ENCODE data around the gene VPS25.
"Not testable (repeated sequence)": the region's sequence is repeated elsewhere in the genome, so short reads cannot be mapped to it uniquely, and the experiment has no call there.

The VPS25 gene

DNA sequence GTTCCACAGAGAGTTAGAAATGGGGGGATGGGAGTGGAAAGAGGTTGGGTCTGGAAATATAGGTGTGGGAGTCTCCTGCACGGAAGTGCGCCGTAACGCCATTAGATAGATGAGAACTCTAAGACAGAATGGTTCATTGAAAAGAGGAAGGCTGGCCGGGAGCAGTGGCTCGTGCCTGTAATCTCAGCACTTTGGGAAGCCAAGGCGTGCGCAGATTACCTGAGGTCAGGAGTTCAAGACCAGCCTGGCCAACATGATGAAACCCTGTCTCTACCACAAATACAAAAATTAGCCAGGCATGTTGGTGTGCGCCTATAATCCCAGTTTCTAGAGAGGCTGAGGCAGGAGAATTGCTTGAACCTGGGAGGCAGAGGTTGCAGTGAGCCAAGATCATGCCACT, 5.2 kb upstream of the VPS25 start:
- not testable (repeated sequence) for DNase-seq (ENCODE audit: low spot score)

DNA sequence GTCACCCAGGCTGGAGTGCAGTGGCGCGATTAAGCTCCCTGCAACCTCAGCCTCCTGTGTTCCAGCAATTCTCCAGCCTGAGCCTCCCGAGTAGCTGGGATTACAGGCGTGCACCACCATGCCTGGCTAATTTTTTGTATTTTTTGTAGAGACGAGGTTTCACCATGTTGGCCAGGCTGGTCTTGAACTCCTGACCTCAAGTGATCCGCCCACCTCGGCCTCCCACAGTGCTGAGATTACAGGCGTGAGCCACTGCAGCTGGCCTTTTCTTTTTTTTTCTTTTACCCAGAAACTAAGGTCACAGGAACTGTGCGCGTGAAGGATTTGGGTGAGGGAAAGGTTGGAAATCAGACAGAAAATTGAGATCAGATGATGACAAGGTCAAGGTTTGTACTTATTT, 3.3 kb upstream of the VPS25 start:
- not testable (repeated sequence) for DNase-seq (ENCODE audit: low spot score)

DNA sequence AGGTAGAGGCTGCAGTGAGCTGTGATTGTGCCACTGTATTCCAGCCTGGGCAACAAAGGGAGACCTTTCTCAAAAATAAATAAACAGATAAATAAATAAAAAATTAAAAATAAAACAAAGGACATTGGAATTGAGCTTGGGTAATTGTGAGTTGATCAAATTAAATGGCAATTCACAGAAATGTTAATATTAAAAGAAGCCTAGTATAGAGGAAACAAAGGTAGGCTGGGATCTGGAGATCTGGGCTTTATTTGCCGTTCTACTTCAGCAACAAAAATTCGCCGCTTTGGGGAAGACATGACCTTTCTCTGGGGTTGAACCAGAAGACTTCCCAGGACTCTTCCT, 332 bp upstream of the VPS25 start:
- no peak for DNase-seq (ENCODE audit: low spot score)

DNA sequence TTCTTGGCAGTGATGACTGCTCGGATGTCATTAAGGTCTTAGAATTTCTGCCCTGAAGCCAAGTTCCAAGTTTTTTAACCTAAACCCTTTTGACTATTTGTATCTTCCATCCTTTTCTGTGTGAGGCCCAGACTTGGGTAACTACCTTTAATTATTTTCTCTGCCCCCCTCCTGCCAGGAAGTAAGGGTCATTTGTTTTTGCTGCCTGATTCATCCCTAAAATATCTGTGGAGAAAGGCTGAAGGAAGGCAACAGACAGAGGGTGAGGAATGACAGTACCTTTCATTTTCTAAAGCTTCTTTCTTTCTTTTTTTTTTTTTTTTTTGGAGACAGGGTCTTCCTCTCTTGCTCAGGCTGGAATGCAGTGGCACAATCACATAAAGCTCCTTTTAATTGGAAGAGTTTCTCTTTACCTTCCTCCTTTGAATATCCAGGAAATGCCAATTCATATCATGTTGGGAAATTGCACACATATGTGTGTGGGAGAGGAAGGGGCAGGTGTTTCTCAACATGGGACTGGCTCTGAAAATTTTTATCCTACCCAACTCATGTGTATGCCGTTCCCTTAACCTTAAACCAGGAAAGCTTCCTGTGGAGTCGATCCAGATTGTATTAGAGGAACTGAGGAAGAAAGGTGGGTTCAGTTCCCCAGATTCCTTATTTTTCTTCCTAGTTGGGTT, 957 bp downstream of the VPS25 start:
- DNase-seq (ENCODE audit: low spot score), result no peak

DNA sequence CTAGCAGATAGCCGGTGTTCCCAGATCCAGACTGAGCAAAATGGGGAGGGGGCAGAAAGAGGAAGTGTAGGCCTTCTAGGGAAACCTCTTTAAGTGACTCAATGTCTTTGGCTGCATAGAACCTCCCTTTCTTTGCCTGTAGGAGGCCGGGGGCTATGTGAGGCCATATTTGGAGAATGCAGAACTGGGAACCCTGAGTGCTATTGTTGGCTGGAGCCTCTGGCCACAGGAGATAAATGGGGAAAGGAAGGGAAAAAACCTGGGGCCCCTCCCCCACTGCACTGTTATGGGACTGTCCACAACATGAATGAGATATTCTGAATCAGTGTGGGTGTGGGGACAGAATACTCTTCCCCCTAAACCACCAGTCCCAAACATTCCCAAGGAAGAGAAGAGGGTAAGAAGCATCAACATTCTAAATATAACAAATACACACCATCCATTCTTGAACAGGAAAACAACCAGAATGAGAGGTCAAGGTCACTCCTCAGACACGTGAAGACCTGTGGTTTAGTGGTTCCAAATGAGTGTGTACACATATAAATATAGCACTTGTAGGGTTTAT, 2.4 kb downstream of the VPS25 start:
- no peak for DNase-seq (ENCODE audit: low spot score)

DNA sequence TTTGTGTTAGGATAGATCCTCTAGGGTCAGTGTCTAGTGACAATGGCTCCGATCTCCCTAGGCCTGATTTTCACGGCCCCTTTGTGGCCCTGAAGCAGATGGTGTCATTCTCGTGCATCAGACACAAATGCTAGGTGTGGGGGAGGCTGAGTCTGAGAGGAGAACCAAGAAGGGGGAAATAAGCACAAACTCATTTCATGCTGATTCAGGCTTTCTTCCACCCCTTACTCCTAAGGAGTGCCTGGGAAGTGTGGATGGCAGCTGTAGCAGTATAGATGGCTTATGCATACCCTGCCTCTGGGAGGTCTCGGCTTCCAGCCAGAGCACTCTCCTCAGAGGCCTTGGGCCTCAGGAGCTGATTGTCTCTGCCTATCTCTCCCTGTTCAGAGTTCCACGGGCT, 5.3 kb downstream of the VPS25 start:
- no peak for DNase-seq (ENCODE audit: low spot score)

DNA sequence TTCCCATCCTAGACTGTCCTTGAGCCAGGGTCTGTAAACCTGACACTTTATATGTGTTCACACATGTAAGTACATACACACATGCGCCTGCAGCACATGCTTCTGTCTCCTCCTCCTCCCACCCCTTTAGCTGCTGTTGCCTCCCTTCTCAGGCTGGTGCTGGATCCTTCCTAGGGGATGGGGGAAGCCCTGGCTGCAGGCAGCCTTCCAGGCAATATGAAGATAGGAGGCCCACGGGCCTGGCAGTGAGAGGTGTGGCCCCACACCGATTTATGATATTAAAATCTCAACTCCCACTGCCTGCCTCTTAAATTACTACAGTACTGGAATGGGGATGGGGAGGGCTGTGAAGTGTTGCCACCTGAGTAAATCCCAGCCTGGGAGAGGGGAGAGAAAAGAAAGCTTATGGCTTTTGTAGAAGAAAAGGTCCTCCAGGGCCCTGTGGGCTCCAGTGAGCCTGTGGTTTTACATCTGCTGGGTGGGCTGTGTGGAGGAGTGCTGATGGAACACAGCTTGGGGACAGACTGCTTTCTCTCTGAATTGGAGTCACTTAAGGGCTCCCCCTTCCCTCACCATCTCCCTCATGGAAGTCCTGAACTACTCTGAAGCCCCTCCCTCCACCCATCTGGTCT, 6.2 kb downstream of the VPS25 start:
- no peak for DNase-seq (ENCODE audit: low spot score)

DNA sequence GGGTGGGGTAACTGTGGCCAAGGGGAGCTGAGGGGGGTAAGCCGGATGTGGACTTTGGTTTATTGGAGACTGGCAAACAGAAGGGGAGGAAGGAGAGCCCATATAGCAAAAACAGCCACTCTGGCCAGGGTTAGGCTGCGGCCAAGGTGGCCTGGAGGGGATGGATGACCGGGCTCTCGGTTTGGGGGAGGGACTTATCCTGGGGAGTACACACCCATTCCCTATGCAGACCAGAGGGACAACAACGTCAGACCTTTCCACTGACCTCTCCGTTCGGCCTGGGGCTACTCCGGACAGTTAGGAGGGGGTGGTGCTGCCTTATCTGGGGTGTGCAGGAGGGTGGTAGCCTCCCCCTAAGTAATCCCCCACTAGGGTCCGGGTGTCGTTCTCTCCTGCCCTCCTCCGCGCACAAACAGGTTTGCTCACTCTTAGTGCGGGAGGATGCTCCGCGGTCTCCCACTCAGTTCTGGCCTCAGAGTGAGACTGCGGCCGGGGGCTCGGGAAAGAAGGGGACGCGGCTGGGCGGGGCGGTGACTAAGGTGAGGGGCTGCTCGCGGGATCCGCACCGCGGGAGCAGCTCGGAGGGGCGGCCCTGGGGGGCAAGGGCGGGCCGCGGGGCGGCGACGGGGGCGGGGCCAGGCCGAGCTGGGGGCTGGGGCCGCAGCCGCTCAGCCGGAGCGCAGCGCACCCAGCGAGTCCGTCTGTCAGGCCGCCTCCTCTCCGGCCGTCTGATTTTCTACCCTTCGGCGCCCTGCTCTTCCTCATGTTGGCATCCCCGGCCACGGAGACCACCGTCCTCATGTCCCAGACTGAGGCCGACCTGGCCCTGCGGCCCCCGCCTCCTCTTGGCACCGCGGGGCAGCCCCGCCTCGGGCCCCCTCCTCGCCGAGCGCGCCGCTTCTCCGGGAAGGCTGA, 6.9 kb downstream of the VPS25 start, which contains the start of gene WNK4:
Gene WNK4 (plus strand): TSS at position 675 of the 915 bp plus-strand sequence. CDS start 89 bp downstream, at position 764.
- DNase-seq (ENCODE audit: low spot score), result no peak

DNA sequence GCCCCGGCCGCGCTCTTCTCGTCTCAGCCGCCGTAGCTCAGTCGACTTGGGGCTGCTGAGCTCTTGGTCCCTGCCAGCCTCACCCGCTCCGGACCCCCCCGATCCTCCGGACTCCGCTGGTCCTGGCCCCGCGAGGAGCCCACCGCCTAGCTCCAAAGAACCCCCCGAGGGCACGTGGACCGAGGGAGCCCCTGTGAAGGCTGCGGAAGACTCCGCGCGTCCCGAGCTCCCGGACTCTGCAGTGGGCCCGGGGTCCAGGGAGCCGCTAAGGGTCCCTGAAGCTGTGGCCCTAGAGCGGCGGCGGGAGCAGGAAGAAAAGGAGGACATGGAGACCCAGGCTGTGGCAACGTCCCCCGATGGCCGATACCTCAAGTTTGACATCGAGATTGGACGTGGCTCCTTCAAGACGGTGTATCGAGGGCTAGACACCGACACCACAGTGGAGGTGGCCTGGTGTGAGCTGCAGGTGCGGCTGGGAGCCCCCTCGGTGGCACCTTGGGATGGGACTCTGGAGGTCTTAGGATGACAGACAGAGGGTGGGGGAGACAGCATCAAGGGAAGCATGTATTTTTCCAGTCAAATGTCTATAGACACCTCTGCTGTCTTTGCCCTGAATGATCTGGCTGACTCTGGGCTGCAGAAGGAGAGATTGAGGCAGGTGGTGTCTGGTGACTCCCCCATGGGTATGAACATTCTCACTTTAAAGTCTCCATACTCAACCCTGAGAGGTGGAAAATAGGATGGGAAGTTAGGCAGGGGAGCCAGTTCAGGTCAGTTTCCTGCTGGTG, 7.8 kb downstream of the VPS25 start:
- no peak for DNase-seq (ENCODE audit: low spot score)

DNA sequence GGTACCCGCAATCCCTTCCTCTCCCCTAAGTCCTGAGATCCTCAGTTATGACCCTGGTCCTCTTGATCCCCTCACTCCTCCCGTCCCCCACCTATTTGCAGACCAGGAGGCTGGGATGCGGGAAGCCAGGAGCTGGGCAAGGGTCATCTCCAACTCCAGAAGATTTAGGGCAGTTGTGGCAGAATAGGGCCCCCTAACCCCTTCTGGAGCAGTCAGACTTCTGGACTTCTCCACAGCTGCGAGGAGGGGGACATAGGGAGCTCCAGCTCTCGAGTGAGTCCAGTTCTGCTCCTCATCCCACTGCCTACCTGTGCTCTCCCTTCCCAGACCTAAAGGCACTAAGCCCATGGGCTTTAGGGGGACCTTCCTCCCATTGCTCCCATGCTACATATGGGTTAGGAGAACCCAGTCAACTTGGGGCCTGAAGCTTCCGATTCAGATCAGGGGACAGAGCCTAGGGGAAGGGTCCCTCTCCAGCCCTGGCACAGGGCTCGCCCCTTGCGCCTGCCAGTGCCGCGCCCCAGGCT, 8.5 kb downstream of the VPS25 start:
- DNase-seq (ENCODE audit: low spot score), result no peak

DNA sequence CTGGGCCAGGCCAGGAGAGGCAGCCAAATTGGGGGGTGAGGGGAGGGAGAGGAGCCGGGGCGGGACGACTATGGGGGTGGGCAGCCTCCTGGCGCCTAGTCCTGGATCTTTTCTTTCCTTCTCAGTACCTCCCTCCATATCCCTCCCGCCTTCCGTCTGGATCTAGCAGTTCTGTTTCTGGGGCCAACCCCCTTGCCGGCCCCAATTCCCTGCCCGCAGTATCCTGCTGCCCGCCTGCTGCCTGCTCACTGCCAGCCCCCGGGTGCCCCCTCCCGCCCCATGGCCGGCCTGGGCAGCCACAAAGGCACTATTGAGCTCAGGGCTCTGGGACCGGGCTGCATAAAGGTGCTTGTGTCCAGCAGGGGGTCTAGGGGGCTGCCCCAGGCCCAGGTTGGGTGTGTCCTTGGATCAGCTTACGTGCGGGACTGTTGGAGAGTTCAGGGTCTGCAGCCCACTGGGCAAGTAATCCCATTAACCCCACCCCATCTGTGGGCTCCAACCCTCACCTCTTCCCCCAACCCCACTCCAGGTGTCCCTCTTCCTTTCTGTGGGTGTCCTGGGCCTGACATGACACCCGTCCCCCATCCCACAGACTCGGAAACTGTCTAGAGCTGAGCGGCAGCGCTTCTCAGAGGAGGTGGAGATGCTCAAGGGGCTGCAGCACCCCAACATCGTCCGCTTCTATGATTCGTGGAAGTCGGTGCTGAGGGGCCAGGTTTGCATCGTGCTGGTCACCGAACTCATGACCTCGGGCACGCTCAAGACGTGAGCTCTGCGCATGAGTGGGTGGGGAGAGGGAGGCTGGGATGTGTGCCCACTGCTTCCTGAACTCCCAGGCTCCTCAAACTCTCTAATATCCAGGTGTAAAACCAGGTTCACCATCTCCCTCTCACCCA, 9.2 kb downstream of the VPS25 start:
- DNase-seq (ENCODE audit: low spot score), result no peak

DNA sequence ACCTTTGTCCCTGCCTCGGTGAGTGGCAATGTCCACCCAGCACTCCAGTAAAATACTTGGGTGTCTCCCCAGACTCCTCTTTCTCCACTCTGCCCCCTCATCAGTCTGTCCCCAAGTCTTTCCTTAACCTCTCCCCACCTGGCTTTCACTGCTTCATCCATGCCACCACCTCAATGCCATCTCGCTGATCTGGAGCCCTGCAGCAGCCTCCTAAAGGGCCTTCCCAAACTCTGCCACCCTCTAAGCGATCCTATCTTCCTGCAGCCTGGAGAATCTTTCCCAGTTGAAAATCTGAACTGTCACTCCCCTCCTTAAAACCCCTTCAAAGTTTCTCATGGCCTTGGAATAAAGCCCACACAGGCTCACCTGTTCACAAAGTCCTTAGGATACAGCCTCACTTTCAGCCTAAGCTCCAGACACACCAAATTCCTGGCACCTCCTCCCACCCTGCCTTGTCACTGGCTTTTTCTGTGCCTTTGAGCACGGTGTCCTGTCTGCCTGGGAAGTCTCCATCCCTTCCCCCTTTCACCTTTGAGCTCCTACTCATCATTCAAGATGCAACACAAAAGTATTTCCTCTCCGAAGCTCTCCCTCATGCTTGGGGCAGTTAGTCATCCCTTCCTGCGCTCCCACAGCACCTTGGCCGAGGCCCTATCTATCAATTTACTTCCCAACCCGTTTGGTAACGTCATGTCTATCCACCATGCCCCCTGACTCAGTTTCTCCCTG, 10.0 kb downstream of the VPS25 start:
- no peak for DNase-seq (ENCODE audit: low spot score)

DNA sequence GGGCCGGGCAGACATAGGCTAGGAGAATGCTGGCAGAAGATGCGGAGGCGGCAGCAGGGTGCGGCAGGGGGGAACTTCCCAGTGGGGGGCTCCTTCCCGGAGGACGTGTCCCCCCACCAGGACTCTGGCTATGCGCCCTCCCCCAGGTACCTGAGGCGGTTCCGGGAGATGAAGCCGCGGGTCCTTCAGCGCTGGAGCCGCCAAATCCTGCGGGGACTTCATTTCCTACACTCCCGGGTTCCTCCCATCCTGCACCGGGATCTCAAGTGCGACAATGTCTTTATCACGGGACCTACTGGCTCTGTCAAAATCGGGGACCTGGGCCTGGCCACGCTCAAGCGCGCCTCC, 10.5 kb downstream of the VPS25 start:
- no peak for DNase-seq (ENCODE audit: low spot score)

DNA sequence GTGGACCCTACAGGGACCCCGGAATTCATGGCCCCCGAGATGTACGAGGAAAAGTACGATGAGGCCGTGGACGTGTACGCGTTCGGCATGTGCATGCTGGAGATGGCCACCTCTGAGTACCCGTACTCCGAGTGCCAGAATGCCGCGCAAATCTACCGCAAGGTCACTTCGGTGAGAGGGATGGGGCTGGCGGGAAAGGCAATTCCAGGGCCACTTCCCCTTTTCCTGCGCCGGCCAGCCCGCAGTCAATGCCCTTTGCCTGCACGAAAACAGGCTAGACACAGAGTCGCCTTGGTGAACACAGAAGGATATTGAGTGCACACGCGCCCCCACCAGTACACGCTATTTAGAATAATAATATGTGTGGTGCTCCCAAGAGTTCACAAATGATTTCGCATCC, 11.2 kb downstream of the VPS25 start:
- no peak for DNase-seq (ENCODE audit: low spot score)

DNA sequence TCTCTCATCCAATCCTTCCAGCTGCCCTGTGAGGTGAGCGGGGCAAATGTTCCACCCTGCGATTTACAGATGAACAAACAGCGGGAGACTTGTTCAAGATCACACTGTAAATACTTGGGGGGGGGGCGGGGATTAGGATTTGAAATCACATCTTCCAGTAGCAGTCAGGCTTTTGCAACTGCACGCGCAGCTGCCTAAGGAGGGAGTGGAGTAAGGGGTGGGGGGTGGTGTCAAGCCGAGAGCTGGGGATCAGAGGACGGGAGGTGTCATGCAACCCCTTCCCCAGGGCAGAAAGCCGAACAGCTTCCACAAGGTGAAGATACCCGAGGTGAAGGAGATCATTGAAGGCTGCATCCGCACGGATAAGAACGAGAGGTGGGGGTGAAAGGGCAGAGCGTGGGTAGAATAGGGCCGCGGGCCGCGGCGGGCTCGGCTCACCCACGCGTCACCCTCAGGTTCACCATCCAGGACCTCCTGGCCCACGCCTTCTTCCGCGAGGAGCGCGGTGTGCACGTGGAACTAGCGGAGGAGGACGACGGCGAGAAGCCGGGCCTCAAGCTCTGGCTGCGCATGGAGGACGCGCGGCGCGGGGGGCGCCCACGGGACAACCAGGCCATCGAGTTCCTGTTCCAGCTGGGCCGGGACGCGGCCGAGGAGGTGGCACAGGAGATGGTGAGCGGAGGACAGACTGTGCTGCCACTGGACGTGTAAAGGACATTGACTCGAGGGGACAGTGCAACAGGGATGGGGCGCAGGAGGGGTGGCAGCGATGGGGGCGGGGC, 11.8 kb downstream of the VPS25 start:
- no peak for DNase-seq (ENCODE audit: low spot score)

DNA sequence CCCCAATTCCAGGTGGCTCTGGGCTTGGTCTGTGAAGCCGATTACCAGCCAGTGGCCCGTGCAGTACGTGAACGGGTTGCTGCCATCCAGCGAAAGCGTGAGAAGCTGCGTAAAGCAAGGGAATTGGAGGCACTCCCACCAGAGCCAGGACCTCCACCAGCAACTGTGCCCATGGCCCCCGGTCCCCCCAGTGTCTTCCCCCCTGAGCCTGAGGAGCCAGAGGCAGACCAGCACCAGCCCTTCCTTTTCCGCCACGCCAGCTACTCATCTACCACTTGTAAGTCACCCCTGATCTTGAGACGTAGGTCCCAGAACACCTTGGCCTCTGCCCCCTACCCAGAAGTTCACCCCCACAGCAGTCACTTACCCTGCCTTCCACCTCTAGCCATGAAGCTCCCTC, 14.0 kb downstream of the VPS25 start:
- DNase-seq (ENCODE audit: low spot score), result no peak

DNA sequence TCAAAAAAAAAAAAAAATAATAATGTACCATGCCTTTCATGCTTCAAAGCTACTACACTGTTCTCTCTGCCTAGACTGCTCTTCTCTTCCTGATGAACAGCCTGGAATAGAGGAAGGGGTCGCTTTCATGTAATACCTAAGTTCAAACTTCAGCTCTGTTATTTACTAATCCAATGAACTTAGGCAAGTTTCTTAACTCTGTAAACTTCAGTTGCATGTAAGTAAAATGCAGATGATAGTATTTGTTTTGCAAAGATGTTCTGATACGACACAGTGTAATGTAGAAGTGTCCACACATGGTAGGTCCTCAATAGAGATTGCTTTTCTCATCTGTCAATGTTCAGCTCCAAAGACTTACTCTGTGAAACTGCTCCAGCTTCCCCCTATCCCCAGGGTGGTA, 18.7 kb downstream of the VPS25 start:
- no peak for DNase-seq (ENCODE audit: low spot score)

DNA sequence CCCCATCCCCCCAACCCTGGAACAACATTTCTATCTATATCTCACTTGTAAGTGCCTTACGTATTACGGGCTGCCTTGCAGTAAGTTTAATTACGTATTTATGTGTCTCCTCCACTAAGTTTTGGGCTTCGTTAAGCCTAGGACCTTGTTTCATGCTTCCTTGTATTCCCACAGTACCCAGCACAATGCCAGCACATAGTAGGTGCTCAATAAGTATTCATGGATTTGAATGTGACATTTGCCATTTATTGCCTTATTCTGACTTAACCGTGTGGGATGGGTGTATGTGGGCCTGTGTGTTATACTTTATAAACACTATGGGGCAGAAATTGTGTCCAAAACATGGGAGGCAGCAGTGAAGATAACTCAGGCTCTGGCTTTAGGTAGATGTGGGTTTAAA, 19.3 kb downstream of the VPS25 start:
- DNase-seq (ENCODE audit: low spot score), result no peak

DNA sequence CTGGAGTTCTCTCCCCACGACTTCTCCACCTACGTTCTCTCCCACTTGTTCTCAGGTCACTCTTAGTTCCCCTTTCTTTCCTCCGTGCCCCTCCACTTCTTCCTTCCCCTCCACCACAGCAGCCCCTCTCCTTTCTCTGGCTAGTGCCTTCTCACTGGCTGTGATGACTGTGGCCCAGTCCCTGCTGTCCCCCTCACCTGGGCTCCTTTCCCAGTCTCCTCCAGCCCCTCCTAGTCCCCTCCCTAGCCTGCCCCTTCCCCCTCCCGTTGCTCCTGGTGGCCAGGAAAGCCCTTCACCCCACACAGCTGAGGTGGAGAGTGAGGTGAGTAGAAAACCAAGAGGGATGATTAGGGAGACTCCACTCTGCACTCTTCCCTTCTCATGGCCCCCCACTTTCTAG, 21.8 kb downstream of the VPS25 start:
- DNase-seq (ENCODE audit: low spot score), result no peak
